Measurements from ENCODE around the gene MBD3L2.
"Not testable (repeated sequence)": the region's sequence is repeated elsewhere in the genome, so short reads cannot be mapped to it uniquely, and the experiment has no call there.

MBD3L2 gene

GRCh38 chr19:7049021-7049420, at the start of gene MBD3L2:
TSS of gene MBD3L2 (plus strand) at chr19:7049321. CDS start at chr19:7049374, 53 bp downstream.
- not testable (repeated sequence) for DNase-seq (ENCODE audit: low read depth in 2 of 2)

DNA sequence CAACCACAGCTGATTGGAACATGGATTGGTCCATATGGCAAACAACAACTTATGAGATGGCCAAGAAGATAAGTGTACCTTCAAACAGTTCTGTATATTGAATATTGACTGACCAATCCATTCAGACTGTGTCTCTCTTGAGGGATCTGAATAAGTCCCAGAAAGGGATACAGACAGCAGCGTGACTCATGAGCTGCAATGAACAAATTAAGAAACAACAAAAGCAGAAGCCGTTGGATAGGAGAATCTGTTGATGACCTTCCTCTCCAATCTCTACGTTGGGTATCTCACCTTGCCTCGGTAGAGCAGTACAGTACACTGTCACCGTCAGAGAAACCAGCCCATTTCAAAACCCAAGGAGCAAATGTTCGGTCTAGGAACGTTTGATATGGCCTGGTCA, 49.2 kb upstream of the MBD3L2 start:
- no peak for DNase-seq (ENCODE audit: low read depth in 2 of 2)

GRCh38 chr19:7000333-7000732, 48.8 kb upstream of the MBD3L2 start:
- no peak for DNase-seq (ENCODE audit: low read depth in 2 of 2)

DNA sequence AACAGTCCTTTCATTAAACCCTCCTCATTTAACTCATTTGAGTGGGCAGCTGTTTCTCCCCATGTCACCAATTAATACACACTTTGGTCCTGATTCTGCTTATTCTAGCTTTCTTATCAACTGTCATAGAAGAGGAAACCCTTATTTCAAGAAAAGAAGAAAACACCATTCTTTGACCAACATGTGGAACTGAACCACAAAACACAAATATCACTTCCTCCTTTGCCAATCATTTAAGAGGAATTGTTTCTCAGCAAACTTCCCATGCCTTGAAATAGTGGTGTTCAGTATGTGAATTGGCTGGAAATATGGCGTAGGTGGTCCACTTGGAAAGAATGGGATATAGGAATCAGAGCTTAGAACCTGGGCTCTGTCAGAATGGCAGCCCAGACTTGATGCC, 48.3 kb upstream of the MBD3L2 start:
- DNase-seq (ENCODE audit: low read depth in 2 of 2) = no peak

DNA sequence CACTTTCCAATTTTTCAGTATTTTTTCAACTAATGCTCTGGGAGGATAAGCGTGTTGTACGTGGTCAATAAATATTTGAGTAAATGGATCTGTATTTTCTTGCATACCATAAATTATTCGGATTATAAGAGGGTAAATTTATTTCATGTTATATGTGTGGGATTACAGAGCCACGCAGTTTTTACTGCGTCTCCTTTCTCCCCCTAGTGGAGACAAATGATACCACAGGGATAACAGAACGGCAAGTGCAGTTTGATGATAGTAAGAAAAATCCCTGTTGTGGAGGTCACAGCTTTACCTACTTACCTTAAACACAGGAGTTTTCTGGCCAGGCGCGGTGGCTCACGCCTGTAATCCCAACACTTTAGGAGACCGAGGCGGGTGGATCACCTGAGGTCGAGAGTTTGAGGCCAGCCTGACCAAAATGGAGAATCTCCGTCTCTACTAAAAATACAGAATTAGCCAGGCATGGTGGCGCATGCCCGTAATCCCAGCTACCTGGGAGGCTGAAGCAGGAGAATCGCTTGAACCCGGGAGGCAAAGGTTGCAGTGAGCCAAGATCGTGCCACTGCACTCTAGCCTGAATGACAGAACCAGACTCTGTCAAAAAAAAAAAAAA, 44.7 kb upstream of the MBD3L2 start:
- DNase-seq (ENCODE audit: low read depth in 2 of 2) = no peak

GRCh38 chr19:7006135-7006704, 42.9 kb upstream of the MBD3L2 start:
- no peak for DNase-seq (ENCODE audit: low read depth in 2 of 2)

GRCh38 chr19:7007859-7008258, 41.3 kb upstream of the MBD3L2 start:
- no peak for DNase-seq (ENCODE audit: low read depth in 2 of 2)

DNA sequence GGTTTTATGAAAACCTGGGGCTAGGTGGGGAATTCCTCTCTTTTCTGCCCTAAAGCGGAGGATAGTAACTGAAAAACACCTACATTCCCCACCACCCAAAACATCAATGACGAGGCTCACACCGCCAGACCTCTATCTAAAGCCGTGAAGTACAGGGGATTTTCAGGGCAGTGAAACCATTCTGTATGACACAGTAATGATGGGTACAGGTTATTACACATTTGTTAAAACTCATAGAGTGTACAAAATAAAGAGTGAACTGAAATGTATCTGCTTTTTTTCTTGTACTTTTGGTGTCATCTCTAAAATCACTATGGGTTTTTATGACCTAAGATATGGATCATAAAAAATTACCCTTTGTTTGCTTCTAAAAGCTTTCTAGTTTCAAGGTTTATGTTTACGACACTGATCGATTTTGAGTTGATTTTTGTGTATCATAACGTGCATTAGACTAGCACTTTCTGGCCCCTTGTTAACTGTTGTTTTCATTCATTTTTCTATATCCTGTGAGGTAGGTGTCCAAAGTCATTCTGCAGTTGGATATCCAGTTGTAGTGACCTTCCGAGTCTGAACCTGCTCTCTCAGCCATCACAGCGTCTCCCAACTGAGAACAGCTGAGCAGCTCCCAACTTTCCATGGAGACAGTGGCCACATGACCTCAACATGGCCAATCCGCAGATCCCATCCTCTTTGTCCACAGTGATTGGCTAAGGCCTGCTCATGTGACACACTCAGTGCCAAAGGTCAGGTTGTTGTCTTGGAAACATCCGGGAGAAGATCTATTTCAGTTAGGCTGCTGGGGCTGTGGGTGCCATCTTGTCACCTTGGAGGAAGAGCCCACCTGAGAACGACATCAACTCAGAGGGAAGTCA, 38.2 kb upstream of the MBD3L2 start:
- DNase-seq (ENCODE audit: low read depth in 2 of 2) = no peak

- DNase-seq (ENCODE audit: low read depth in 2 of 2) = no peak
These were observed 35.4 kb upstream of the MBD3L2 start for GRCh38 chr19:7013678-7014077.

GRCh38 chr19:7018828-7019227, 30.3 kb upstream of the MBD3L2 start:
- no peak for DNase-seq (ENCODE audit: low read depth in 2 of 2)

DNA sequence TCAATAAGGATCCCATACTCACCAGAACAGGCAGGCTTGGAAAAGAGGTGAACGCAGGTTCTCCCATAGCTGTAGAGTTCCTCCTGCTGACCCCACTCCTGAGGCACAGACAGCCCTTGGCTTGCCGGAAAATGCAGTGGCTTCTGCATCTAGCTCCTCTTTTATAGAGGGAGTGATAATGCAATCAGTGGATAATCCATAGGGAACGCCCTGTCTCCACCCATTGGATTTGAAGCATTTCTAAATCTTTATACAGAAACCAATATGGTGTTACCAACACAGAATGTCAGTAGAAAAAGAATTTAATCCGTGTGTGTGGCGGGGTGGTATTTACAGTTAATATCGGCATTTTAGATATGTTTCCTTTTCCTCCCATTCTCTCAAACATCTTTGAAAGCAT, 27.8 kb upstream of the MBD3L2 start, which contains the start of gene MBD3L2B:
Gene MBD3L2B, minus strand, starts transcription at position 101 of the 400 bp plus-strand sequence. Its CDS starts 34 bp downstream, at position 67.
- not testable (repeated sequence) for DNase-seq (ENCODE audit: low read depth in 2 of 2)

GRCh38 chr19:7028790-7029189, 20.3 kb upstream of the MBD3L2 start:
- DNase-seq (ENCODE audit: low read depth in 2 of 2) = not testable (repeated sequence)

GRCh38 chr19:7030278-7030677, 18.8 kb upstream of the MBD3L2 start, which contains the start of gene MBD3L5:
TSS of gene MBD3L5 (plus strand) at chr19:7030578. CDS start at chr19:7030612, 34 bp downstream.
- not testable (repeated sequence) for DNase-seq (ENCODE audit: low read depth in 2 of 2)

- DNase-seq (ENCODE audit: low read depth in 2 of 2) = not testable (repeated sequence)
These were observed 9.0 kb upstream of the MBD3L2 start, which contains the start of gene MBD3L4 for GRCh38 chr19:7040079-7040478. TSS of gene MBD3L4 (minus strand) at chr19:7040179. CDS start at chr19:7040144, 35 bp downstream.

DNA sequence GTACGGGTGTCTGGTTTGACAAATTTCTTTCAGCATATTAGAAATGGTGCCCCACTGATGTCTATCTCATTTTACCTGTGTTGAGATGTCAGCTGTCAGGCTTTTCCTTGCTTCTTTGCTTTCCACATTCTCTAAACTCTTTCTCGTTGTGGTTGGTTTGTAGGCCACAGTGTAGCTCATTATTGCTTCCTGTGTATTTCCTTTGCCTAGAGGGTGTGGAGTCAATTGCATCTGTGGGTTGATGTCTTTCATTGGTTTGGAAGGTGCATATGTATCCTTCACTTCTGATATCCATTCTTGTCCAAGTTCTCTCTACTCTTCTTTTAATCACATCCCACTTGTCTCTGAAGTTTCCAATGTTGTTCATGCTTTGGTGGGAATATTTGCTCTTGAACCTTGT, 7.6 kb upstream of the MBD3L2 start:
- DNase-seq (ENCODE audit: low read depth in 2 of 2) = not testable (repeated sequence)

DNA sequence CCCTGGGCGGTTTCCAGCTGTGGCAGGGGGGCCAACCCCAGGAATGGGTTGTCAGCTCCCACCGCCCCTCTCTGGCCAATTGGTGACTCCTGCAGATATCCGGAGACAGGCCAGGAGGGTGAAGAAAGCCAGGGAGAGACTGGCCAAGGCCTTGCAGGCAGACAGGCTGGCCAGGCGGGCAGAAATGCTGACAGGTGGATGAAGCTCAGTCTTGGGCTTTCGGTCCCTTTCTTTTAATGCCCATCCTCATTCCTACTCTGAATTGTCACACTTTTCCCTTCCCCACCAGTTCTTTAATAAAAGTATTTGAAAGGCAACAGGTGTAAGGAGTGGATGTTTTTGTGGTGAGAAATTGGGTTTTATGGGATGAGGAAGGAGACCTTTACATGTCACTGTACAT, 2.3 kb downstream of the MBD3L2 start:
- not testable (repeated sequence) for DNase-seq (ENCODE audit: low read depth in 2 of 2)

GRCh38 chr19:7052896-7053295, 3.8 kb downstream of the MBD3L2 start:
- not testable (repeated sequence) for DNase-seq (ENCODE audit: low read depth in 2 of 2)

DNA sequence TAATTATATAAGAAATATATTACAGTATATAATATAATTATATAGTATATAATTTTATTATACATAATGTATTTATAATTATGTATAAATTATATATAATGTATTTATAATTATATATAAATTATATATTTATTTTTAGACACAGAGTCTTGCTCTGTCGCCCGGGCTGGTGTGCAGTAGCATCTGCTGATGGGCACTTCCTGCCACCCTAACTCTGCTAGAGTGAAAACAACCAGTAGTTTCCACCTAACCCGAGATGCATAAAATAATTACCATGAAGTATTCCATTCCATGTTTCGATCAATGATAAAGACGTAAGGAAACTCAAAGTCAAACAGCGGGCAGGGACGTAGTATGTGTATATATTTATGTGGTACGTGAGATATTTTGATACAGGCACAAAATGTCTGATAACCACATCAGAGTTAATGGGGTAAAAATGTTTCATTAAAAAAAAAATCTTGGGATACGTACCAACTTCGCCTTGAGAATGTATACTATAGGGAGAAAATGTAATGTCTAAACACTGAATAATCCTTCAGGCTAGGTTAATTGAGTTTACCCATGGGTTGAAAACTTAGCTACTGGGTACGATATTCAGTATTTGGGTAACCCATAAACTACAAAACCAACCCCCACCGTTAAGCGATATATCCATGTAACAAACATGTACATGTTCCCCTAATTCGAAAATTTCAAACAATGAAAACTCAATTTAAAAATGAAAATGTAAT, 5.7 kb downstream of the MBD3L2 start:
- DNase-seq (ENCODE audit: low read depth in 2 of 2) = not testable (repeated sequence)

DNA sequence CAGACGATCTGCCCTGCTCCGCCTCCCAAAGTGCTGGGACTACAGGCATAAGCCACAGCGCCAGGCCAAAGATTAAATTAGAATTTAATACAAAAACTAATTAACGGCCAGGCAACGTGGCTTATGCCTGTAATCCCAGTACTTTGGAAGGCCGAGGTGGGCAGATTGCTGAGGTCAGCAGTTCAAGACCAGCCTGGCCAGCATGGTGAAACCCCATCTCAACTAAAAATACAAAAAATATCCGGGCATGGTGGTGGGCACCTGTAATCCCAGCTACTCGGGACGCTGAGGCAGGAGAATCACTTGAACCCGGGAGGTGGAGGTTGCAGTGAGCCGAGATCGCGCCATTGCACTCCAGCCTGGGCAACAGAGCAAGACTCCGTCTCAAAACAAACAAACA, 6.6 kb downstream of the MBD3L2 start:
- DNase-seq (ENCODE audit: low read depth in 2 of 2) = not testable (repeated sequence)

DNA sequence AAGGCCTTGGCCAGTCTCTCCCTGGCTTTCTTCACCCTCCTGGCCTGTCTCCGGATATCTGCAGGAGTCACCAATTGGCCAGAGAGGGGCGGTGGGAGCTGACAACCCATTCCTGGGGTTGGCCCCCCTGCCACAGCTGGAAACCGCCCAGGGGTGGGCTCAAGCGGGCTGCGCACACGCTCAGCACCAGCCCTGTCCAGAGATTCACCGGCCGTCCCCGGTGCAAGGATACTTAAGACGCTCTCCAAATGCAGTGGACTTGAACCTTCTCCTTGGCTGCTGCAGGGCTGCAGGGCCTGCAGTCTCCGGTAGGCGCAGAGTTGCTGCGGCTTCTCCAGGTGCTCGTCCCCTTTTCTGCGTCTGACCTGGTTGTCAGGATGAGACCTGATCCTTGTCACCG, 7.2 kb downstream of the MBD3L2 start:
- not testable (repeated sequence) for DNase-seq (ENCODE audit: low read depth in 2 of 2)

GRCh38 chr19:7058576-7058975, 9.5 kb downstream of the MBD3L2 start, which contains the start of gene MBD3L3:
TSS of gene MBD3L3 (minus strand) at chr19:7058676. CDS start at chr19:7058605, 71 bp downstream.
- DNase-seq (ENCODE audit: low read depth in 2 of 2) = not testable (repeated sequence)
